GM21737 (cell line): Measurements from ENCODE around the gene FAM241B.

Experiments used
- ATAC-seq: cut with Tn5 transposase; IDR thresholded peaks from one replicate; pipeline ENCODE4 v1.9.1; 2021; ENCODE audit warnings: mild to moderate bottlenecking, moderate library complexity; ENCODE audit not compliant: unreplicated experiment

FAM241B gene

GRCh38 chr10:69662901-69663300 is 32.9 kb downstream of the FAM241B start:
- no peak for ATAC-seq

DNA sequence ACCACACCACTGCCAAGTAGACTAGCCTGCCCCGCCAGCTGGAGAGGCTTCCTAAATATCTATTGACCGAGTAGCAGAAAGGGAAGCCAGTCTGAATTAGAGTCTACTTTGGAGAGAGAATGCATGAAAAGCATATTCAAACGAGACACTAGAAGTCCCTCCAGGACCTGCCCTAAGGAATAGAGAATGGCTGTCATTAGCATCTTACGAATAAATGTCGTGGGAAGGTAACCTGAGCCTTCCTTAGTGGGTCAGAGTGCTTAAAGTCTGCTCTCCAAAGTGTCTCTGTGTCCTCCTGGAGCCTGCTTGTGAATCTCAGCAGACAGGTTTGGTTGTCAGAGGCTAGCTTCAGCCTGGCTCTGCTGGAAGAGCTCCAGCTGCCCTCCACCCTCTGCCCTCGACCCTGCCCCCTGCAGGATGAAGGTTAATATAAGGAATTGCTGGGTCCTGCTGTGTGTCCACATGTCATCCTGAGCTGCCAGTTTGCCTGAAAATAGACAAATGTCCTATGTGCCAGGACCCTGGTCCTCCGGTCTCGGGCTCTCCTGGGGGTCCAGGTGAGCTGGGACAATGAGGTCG is 33.4 kb downstream of the FAM241B start:
- ATAC-seq, result no peak

GRCh38 chr10:69665474-69666320 is 35.6 kb downstream of the FAM241B start:
- no peak for ATAC-seq

DNA sequence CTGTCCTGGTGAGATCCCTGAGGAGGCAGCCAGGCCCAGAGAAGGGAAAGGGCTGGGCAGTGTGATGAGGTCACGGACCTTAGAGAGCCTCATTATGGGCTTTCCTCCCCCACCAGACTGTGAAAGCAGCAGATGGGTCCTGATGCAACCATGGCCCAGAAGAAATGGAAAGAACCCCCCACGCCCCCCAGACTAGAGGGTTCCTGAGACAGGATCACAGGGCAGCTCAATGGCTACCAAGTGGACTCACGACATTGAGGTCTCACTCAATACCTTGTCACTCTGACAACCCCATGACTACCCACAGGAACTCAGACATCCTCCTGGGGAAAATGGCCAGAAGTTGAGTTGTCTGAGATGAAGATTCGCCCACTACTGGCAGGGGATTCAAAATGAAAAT is 36.7 kb downstream of the FAM241B start:
- ATAC-seq, result no peak

GRCh38 chr10:69668721-69669120 is 38.7 kb downstream of the FAM241B start:
- ATAC-seq, result no peak

DNA sequence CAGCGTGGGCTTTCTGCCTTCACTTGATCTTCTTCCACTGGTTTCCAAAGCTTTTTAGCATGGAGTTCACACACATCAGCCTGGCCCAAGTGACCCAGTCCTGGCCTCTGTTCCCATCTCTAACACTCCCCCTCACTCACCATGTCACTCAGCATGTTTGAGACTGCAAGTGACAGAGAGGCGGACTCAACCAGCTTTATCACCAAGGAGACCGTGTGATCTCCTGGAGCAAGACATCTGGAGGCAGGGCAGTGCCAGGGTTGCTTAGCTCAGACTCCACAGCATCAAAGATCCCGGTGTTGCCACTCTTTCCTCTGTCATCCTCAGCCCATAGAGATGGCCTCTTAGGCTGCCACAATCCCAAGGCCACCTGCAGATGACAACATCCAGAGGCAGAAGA is 39.4 kb downstream of the FAM241B start:
- no peak for ATAC-seq

DNA sequence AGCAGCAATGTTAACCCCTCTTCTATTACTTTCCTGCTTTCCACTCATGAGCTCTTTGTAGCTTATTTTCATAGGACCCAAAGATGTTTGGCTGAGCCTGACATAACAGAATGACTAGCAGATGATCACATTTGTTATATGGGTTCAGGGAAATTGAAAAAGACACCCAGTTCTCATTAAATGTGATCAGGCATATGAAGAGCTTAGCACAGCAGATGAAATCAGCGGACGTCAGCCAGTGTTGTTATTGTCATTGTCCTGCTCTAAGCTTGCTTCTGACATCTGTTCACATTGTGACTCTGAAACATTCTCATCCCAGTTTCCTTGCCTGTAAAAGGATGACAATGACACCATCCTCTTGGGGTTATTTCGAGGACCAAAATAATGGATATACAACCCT is 43.5 kb downstream of the FAM241B start:
- no peak for ATAC-seq

- ATAC-seq, result no peak
These were observed 44.7 kb downstream of the FAM241B start for GRCh38 chr10:69674786-69675185.

GRCh38 chr10:69676301-69676700 is 46.3 kb downstream of the FAM241B start:
- no peak for ATAC-seq

DNA sequence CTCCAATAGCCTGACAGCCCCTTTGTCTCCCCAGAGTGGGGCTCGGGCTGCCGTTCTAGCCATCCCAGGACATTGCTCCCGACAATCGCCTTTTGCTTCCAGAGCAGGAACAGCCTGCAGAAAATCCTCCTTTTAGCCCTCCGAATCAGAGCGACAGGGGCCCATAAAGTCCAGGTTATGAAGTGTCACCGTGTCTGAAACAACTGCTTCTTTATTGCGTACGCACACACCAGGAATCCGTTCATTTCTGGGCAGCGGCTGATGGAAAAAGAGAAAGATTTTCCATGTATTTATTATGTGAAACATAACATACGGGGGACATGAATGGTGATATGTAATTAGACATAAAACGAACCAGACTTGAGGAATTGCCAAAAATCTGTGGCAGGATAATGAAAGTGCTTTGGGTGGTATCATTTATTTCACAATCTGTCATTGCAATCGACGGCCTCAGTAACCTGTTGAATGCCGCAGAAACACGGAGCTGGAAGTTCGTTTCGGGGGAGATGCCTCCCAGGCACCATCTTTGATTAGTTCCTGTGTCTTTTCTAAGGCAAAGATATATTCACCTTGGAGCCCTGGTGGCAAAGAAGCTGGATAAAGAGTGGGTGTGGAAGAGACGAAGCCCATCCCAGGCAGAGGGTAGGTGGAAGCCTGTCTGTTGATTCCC is 48.1 kb downstream of the FAM241B start:
- ATAC-seq, result no peak

DNA sequence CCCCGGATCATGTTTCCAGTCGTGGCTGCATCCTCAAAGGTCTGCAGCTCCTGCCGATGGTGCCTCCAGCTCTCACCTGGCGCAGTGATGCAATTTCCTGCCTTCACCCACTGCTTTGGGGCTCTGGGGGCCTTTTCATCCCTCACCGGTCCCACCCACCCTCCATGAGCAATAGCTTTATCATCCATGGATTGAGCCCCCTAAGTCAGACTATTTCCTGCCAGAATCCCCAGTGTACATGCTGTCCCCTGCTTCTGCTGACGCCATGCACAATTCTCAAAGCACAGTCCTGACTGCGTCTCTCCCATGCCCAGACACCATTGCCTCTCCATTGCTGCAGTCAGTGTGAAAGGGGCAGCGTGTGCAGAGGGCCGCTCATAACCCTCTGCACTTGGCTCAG is 49.7 kb downstream of the FAM241B start:
- ATAC-seq, result no peak

GRCh38 chr10:69680610-69681009 is 50.6 kb downstream of the FAM241B start:
- ATAC-seq, result no peak

DNA sequence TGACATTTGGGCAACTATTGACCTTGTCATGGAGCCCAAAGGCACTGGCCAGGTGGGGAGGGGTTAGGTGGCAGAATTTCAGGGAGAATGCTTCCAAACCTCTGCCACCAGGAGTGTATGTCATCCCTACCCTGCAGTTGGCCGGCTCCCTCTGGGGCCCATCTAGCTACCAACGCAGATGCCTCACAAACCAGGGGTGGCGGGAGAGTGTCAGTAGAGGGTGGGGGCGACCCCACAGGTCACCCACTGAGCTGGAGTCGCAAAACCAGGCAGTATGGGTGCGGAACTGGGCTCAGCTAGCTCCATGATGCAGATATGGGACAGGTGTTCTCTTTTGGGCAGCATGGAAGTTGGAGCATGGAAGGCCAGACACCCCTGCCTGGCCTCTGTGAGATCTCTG is 51.4 kb downstream of the FAM241B start:
- no peak for ATAC-seq

GRCh38 chr10:69682955-69683474 is 53.0 kb downstream of the FAM241B start:
- ATAC-seq, result no peak
